Right cardiac atrium (tissue), 5 donors: ENCODE results near the gene RBM27. TPM values are rescaled to one million over a fixed set of nuclear protein-coding genes. Genes with fewer than 3 reads are reported as not detected.

Experiments used
- ATAC-seq, 2 donors: fragments of 200-7000 bp; cut with Tn5 transposase; one replicate each; pipeline versions ENCODE4 v1.8.0 to v1.9.1; 2020; ENCODE audit warnings: moderate library complexity in 2 of 2, mild to moderate bottlenecking in 1 of 2
- DNase-seq, 3 donors: peaks; one replicate each; pipeline ENCODE4 v3.0.0-alpha.2; 2020
- H3K27ac ChIP-seq: one replicate; pipeline ENCODE4 v1.5.1; 2013; ENCODE audit warnings: mild to moderate bottlenecking, low read length, control low read depth, moderate library complexity
- H3K27me3 ChIP-seq: one replicate; pipeline ENCODE4 v1.6.1; 2013; ENCODE audit not compliant: control insufficient read depth, insufficient read depth
- H3K4me1 ChIP-seq: one replicate; pipeline ENCODE4 v1.6.1; 2013; ENCODE audit warnings: low read length; ENCODE audit not compliant: control insufficient read depth, insufficient read depth
- H3K4me3 ChIP-seq: one replicate; pipeline ENCODE4 v1.5.1; 2013; ENCODE audit warnings: low read length, control low read depth
- H3K9me3 ChIP-seq: one replicate; pipeline ENCODE4 v1.6.1; 2013; ENCODE audit warnings: low read length; ENCODE audit not compliant: control insufficient read depth
- WGBS: extraction: QIAGEN DNeasy Blood & Tissue Kit; methylation state at CpG from one replicate; pipeline ENCODE4 v1.1.7; 2013; 5-methylcytosine and 5-hydroxymethylcytosine counted together
- intact Hi-C, 4 donors: fragments of 100-400 bp; cut with DNase I; formaldehyde crosslinking; loops; one replicate each; pipeline versions ENCODE4 v1.11.0 to v1.14.0; 2022 to 2023
- polyA plus RNA-seq: library from polyadenylated mRNA; stranded (reverse); fragments of 200-250 nt; gene quantifications from one replicate; pipeline ENCODE4 v1.2.3, GENCODE V29; 2013
- total RNA-seq, 4 donors: library from RNA; stranded (reverse); fragmentation: NEBNext Ultra II Directional; extraction: Animal tissue kit (Norgen Biotek cat#: 25700); gene quantifications; one replicate each; pipeline ENCODE4 v1.2.1, GENCODE V29; 2021
- donor health status: healthy with polysubstance abuse.
- donor health status: DM: no; HTN: yes; CAD: no.
- donor health status: DM: no; HTN: no; CAD: no.
- donor health status: DM: no; HTN: yes; CAD: no; lungs with severe emphysema.
- donor health status: DM: yes; HTN: yes; CAD: no.

Gene RBM27
- total and polyA plus RNA-seq, 5 donors: 6.7 to 16.7 (median 13.8) TPM

DNA sequence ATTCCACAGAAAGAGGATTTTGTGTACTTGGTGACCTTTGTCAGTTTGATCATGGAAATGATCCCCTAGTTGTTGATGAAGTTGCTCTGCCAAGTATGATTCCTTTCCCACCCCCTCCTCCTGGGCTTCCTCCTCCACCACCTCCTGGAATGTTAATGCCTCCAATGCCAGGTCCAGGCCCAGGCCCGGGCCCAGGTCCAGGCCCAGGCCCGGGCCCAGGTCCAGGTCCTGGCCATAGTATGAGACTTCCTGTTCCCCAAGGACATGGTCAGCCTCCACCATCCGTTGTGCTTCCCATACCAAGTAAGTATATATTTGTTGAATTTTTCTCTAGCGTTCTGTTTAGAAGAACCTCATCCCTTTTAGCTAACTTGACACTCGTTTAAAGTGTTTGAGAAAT lies 30.0 kb downstream of the RBM27 start:
- WGBS: 65% methylated on average over 5 of the region's 5 CpGs
- ATAC-seq (peak; percentile 74 to 81), DNase-seq (peak in 1 of 3 donors; percentile 61)
- Histone ChIP-seq H3K27me3 (no peaks in the 10 kb centered on the region), H3K9me3 (no peaks in the 10 kb centered on the region), H3K4me1 (peaks cover 2% of the 10 kb centered on the region), H3K27ac (no peak overlapping the region), H3K4me3 (no peak overlapping the region)
- intact Hi-C loops: no loop called here

DNA sequence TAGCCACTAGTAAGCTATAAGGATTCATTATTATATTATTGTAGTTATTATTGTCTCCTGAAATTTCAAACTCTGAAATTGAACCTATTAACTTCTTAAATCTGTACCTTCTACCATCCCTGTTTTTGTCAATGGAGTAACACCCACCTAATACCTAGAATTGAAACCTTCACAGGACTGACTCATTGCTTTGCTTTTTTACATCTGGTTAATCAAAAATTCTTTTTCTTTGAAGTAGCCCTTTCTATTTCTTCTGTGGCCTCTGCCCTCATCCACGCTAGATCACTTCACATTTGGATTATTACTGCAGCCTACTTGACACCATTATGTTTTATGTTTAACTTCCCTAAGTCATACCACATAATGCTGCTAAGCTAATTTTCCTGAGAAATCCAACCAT lies 35.6 kb downstream of the RBM27 start:
- 96% methylated on average over 1 of the region's 1 CpG for WGBS
- intact Hi-C loops: no loop called here
- no peaks in the 10 kb centered on the region for H3K27me3 ChIP-seq
- no peak for DNase-seq
- H3K9me3 ChIP-seq: no peaks in the 10 kb centered on the region
- no peaks in the 10 kb centered on the region for H3K4me1 ChIP-seq
- ATAC-seq: no peak
- no peak overlapping the region for H3K4me3 ChIP-seq
- H3K27ac ChIP-seq: no peak overlapping the region

GRCh38 chr5:146240951-146241350 lies 37.5 kb downstream of the RBM27 start:
- no peaks in the 10 kb centered on the region for H3K27me3 ChIP-seq
- ATAC-seq (no peak), DNase-seq (no peak)
- H3K9me3 ChIP-seq: no peaks in the 10 kb centered on the region
- WGBS: 72% methylated on average over 2 of the region's 2 CpGs
- H3K27ac ChIP-seq: no peak overlapping the region
- H3K4me3 ChIP-seq: no peak overlapping the region
- no peaks in the 10 kb centered on the region for H3K4me1 ChIP-seq
- intact Hi-C loops: no loop called here

DNA sequence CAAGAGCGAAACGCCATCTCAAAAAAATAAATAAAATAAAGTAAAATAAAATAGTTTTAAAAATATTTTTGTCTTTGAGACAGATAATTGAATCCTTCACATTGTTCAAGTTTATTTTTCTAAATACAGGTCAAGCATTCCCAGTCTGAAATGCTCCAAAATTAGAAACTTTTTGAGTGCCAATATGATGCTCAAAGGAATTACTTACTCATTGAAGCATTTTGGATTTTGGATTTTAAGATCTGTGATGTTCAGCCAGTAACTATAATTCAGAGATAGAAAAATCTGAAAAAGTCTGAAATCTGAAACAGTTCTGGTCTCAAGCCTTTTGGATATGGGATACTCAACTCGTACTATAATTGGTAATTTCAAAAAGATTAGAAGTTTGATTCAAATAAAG lies 39.8 kb downstream of the RBM27 start:
- H3K27ac ChIP-seq: no peak overlapping the region
- ATAC-seq (no peak), DNase-seq (no peak)
- H3K27me3 ChIP-seq: no peaks in the 10 kb centered on the region
- no peak overlapping the region for H3K4me3 ChIP-seq
- intact Hi-C loops: no loop called here
- no peaks in the 10 kb centered on the region for H3K4me1 ChIP-seq
- no peaks in the 10 kb centered on the region for H3K9me3 ChIP-seq
- WGBS: 87% methylated on average over 3 of the region's 3 CpGs

DNA sequence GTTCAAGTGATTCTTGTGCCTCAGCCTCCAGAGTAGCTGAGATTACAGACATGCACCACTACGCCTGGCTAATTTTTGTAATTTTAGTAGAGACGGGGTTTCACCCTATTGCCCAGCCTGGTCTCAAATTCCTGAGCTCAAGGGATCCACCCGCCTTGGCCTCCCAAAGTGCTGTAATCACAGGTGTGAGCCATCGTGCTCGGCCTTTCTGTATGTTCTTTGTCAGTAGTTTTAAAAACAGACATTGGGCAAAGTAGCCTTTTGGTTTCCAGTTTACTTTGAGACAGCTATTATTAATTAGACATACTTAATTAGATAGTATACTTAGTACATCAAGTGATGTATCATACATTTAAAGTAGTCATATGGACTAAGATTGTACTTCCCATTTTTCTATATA lies 45.2 kb downstream of the RBM27 start:
- H3K4me1 ChIP-seq: no peaks in the 10 kb centered on the region

GRCh38 chr5:146249801-146250200 lies 46.4 kb downstream of the RBM27 start:
- DNase-seq: no peak
- intact Hi-C loops: no loop called here
- no peak for ATAC-seq
- H3K27ac ChIP-seq: no peak overlapping the region
- no peaks in the 10 kb centered on the region for H3K9me3 ChIP-seq
- WGBS: 95% methylated on average over 4 of the region's 4 CpGs
- no peaks in the 10 kb centered on the region for H3K27me3 ChIP-seq
- H3K4me1 ChIP-seq: no peaks in the 10 kb centered on the region
- H3K4me3 ChIP-seq: no peak overlapping the region

More for the DNA sequence above, 45.2 kb downstream of the RBM27 start:
- DNase-seq (no peak), ATAC-seq (no peak)
- 95% methylated on average over 5 of the region's 5 CpGs for WGBS
- H3K27ac ChIP-seq: no peak overlapping the region
- no peaks in the 10 kb centered on the region for H3K27me3 ChIP-seq
- H3K4me3 ChIP-seq: no peak overlapping the region
- intact Hi-C loops: no loop called here
- no peaks in the 10 kb centered on the region for H3K9me3 ChIP-seq

Other genes with a start within 250 kb of the RBM27 start
- not detected for gene PLAC8L1, start 98.0 kb upstream of the RBM27 start, total RNA-seq
- 0.23 TPM for gene PLAC8L1, start 98.0 kb upstream of the RBM27 start, polyA plus RNA-seq
- 100 to 1,000 TPM in 1 of 4 donors, 10 to 100 TPM in 3; 81.5 to 101 (median 83.0) TPM for gene LARS1, start 21.0 kb upstream of the RBM27 start, total RNA-seq
- 31.5 TPM for gene LARS1, start 21.0 kb upstream of the RBM27 start, polyA plus RNA-seq
- under 1 TPM in 1 of 4 donors, not detected in 3; 0.14 TPM for gene POU4F3, start 135.2 kb downstream of the RBM27 start, total RNA-seq
- not detected for gene POU4F3, start 135.2 kb downstream of the RBM27 start, polyA plus RNA-seq
- gene TCERG1, start 243.7 kb downstream of the RBM27 start, total RNA-seq: 10 to 100 TPM; 21.2 to 27.9 (median 24.6) TPM
- 17.8 TPM for gene TCERG1, start 243.7 kb downstream of the RBM27 start, polyA plus RNA-seq